ENCODE data around the gene RAB27B. TPM values are rescaled to one million over a fixed set of nuclear protein-coding genes. Genes with fewer than 3 reads are reported as not detected.

RAB27B gene
- total and polyA plus RNA-seq, 2 of the 8 experiments (the other 6 are each of a cell fraction or from before 2014, with no cell fraction given): 0.05 to 0.60 TPM

GRCh38 chr18:54909538-54909937, 81.3 kb downstream of the RAB27B start (continued):
- no peak for TF ChIP-seq RBBP5 (IDR thresholded peaks at IDR 0.05; ENCODE audit: borderline replicate concordance, low read depth, low read length)
- TF ChIP-seq CBX5 (IDR thresholded peaks at IDR 0.05; ENCODE audit: low read depth, low read length): no peak
